GM23338 (cell line): ENCODE measurements around the gene ANKRD11.

Experiments used
- EZH2 ChIP-seq: fragments of 200-600 bp; sonication (generic); IDR thresholded peaks from one replicate; pipeline ENCODE4 v1.8.0; 2017; ENCODE audit warnings: antibody characterized with exemption, mild to moderate bottlenecking, low read depth; ENCODE audit not compliant: unreplicated experiment
- EZH2phosphoT487 ChIP-seq: fragments of 200-600 bp; sonication (generic); IDR thresholded peaks from one replicate; pipeline ENCODE4 v1.8.1; 2018; ENCODE audit warnings: antibody characterized with exemption; ENCODE audit not compliant: unreplicated experiment
- POLR2AphosphoS5 ChIP-seq: IDR thresholded peaks from 2 replicates; pipeline ENCODE4 v1.6.1; 2016; ENCODE audit warnings: antibody characterized with exemption, low read depth
- ZNF331 ChIP-seq: fragments of 250-450 bp; sonication (Bioruptor Pico); IDR thresholded peaks from 2 replicates; pipeline ENCODE4 v1.5.0; 2020; ENCODE audit warnings: low read depth, mild to moderate bottlenecking, moderate library complexity
- TF ChIP-seq, protein P1 (sequence below), 2 experiments: fragments of 200-600 bp in 1 of 2; sonication (generic) in 1 of 2; conservative IDR thresholded peaks; 2 replicates each; pipeline versions ENCODE4 v1.5.1 to v1.6.1; 2016 to 2017; ENCODE audit warnings: antibody characterized with exemption in 2 of 2, low read depth in 2 of 2, mild to moderate bottlenecking in 2 of 2, moderate library complexity in 1 of 2
- TF ChIP-seq, protein P2 (sequence below): IDR thresholded peaks from one replicate; pipeline ENCODE4 v1.6.1; 2018; ENCODE audit warnings: antibody characterized with exemption; ENCODE audit not compliant: unreplicated experiment

DNA sequence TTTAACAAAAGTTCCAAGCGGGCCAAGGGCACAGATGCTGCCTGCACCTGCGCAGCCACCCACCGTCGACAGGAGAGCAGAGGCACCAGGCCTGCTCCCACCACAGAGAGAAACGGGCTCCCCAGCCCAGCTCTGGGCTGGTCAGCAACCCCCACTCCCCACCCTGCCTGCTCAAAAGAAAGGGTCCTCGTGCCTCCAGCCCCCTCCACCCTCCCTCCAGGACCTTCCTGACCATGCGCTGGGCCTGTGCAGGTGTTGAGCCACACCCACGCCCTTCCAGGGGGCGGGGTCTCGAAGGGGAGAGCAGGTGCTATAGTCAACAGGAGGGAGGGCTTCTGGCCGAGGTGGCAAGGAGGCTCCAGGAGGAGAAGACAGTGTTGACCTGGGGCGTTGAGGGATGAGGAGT is 247.6 kb downstream of the ANKRD11 start:
- TF ChIP-seq EZH2phosphoT487 (no peak), POLR2AphosphoS5 (no peak), ZNF331 (CRISPR knock-in tag) (no peak), EZH2 (no peak)
- TF ChIP-seq, protein P1, sequence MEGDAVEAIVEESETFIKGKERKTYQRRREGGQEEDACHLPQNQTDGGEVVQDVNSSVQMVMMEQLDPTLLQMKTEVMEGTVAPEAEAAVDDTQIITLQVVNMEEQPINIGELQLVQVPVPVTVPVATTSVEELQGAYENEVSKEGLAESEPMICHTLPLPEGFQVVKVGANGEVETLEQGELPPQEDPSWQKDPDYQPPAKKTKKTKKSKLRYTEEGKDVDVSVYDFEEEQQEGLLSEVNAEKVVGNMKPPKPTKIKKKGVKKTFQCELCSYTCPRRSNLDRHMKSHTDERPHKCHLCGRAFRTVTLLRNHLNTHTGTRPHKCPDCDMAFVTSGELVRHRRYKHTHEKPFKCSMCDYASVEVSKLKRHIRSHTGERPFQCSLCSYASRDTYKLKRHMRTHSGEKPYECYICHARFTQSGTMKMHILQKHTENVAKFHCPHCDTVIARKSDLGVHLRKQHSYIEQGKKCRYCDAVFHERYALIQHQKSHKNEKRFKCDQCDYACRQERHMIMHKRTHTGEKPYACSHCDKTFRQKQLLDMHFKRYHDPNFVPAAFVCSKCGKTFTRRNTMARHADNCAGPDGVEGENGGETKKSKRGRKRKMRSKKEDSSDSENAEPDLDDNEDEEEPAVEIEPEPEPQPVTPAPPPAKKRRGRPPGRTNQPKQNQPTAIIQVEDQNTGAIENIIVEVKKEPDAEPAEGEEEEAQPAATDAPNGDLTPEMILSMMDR (conservative IDR thresholded peaks at IDR 0.05; ENCODE audit: low read depth in 2 of 2) = no peak
- TF ChIP-seq, protein P2, sequence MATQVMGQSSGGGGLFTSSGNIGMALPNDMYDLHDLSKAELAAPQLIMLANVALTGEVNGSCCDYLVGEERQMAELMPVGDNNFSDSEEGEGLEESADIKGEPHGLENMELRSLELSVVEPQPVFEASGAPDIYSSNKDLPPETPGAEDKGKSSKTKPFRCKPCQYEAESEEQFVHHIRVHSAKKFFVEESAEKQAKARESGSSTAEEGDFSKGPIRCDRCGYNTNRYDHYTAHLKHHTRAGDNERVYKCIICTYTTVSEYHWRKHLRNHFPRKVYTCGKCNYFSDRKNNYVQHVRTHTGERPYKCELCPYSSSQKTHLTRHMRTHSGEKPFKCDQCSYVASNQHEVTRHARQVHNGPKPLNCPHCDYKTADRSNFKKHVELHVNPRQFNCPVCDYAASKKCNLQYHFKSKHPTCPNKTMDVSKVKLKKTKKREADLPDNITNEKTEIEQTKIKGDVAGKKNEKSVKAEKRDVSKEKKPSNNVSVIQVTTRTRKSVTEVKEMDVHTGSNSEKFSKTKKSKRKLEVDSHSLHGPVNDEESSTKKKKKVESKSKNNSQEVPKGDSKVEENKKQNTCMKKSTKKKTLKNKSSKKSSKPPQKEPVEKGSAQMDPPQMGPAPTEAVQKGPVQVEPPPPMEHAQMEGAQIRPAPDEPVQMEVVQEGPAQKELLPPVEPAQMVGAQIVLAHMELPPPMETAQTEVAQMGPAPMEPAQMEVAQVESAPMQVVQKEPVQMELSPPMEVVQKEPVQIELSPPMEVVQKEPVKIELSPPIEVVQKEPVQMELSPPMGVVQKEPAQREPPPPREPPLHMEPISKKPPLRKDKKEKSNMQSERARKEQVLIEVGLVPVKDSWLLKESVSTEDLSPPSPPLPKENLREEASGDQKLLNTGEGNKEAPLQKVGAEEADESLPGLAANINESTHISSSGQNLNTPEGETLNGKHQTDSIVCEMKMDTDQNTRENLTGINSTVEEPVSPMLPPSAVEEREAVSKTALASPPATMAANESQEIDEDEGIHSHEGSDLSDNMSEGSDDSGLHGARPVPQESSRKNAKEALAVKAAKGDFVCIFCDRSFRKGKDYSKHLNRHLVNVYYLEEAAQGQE = no peak
